HG03280 (cell line): ENCODE measurements around the gene MPP3.
"Not testable (repeated sequence)": the region's sequence is repeated elsewhere in the genome, so short reads cannot be mapped to it uniquely, and the experiment has no call there.

ENCODE experiments used
- ATAC-seq: cut with Tn5 transposase; IDR thresholded peaks from one replicate; pipeline ENCODE4 v1.9.1; 2021; ENCODE audit warnings: mild to moderate bottlenecking, moderate library complexity; ENCODE audit not compliant: unreplicated experiment

Gene MPP3

GRCh38 chr17:43810226-43810715 lies 22.7 kb downstream of the MPP3 start:
- ATAC-seq, result no peak

- ATAC-seq, result no peak
Measured at GRCh38 chr17:43809121-43809520, 23.8 kb downstream of the MPP3 start.

GRCh38 chr17:43808076-43808475 lies 24.9 kb downstream of the MPP3 start:
- no peak for ATAC-seq

GRCh38 chr17:43805117-43805516 lies 27.8 kb downstream of the MPP3 start:
- ATAC-seq, result no peak

GRCh38 chr17:43803758-43804157 lies 29.2 kb downstream of the MPP3 start:
- ATAC-seq, result no peak

- ATAC-seq, result no peak
Measured at GRCh38 chr17:43801844-43802243, 31.1 kb downstream of the MPP3 start.

- ATAC-seq, result no peak
Measured at GRCh38 chr17:43800736-43801135, 32.2 kb downstream of the MPP3 start.

- ATAC-seq, result no peak
Measured at GRCh38 chr17:43799047-43799446, 33.9 kb downstream of the MPP3 start.

GRCh38 chr17:43798024-43798423 lies 34.9 kb downstream of the MPP3 start:
- ATAC-seq, result not testable (repeated sequence)

- not testable (repeated sequence) for ATAC-seq
Measured at GRCh38 chr17:43792668-43793067, 40.3 kb downstream of the MPP3 start.

- ATAC-seq, result no peak
Measured at GRCh38 chr17:43791589-43791988, 41.4 kb downstream of the MPP3 start.

- ATAC-seq, result no peak
Measured at GRCh38 chr17:43790311-43790940, 42.5 kb downstream of the MPP3 start.

- ATAC-seq, result no peak
Measured at GRCh38 chr17:43789482-43789881, 43.5 kb downstream of the MPP3 start.

- no peak for ATAC-seq
Measured at GRCh38 chr17:43788540-43788939, 44.4 kb downstream of the MPP3 start.

GRCh38 chr17:43787728-43788127 lies 45.2 kb downstream of the MPP3 start:
- no peak for ATAC-seq

GRCh38 chr17:43784628-43785101 lies 48.3 kb downstream of the MPP3 start:
- no peak for ATAC-seq

GRCh38 chr17:43784068-43784467 lies 48.9 kb downstream of the MPP3 start:
- no peak for ATAC-seq

GRCh38 chr17:43782913-43783680 lies 49.8 kb downstream of the MPP3 start:
- no peak for ATAC-seq

- ATAC-seq, result no peak
Measured at GRCh38 chr17:43780135-43780534, 52.8 kb downstream of the MPP3 start, which contains the start of gene CFAP97D1. Gene CFAP97D1, plus strand, starts transcription at chr17:43780435. Its CDS starts 28 bp downstream, at chr17:43780463.

- peak; percentile 13 for ATAC-seq
Measured at GRCh38 chr17:43779145-43780125, 53.5 kb downstream of the MPP3 start.
